ENCODE results near the gene SECTM1. TPM values are rescaled to one million over a fixed set of nuclear protein-coding genes. Genes with fewer than 3 reads are reported as not detected.

The SECTM1 gene
- total and polyA plus RNA-seq, 9 of the 15 experiments (the other 6 are each of a cell fraction or from before 2014, with no cell fraction given), result 0.11 to 0.46 (median 0.18) TPM; not detected in 6

- no peak for TF ChIP-seq ZBTB11 (CRISPR knock-in tag; IDR thresholded peaks at IDR 0.05)
Observed at GRCh38 chr17:82328994-82329507, 4.5 kb downstream of the SECTM1 start (continued).

- H3K27me3 ChIP-seq (ENCODE audit: control insufficient read depth in 2 of 2, insufficient read depth in 2 of 2, low read length in 2 of 2), result no peaks in the 10 kb centered on the region
- peaks cover 43 to 97% of the 10 kb centered on the region in 2 experiments for H3K4me1 ChIP-seq (replicated peaks in 1 of 2; ENCODE audit: control insufficient read depth in 2 of 2, insufficient read depth in 2 of 2, low read length in 2 of 2)
- H3K4me3 ChIP-seq, result no peak overlapping the region
- no peak overlapping the region for H3K4me2 ChIP-seq (ENCODE audit: insufficient read depth, low read length)
- intact Hi-C loops (cut with micrococcal nuclease) (no loop called here), in situ Hi-C loops (cut with MboI) (no loop called here)
- 61% methylated on average over 27 of the region's 28 CpGs for WGBS (ENCODE audit: insufficient coverage, low coverage, missing lambda C conversion rate)
- no peak for ATAC-seq
- no TSS peak for BruUV-seq (replicated peaks)
- H3K36me3 ChIP-seq (ENCODE audit: control insufficient read depth, insufficient read depth, low read length), result no peaks in the 10 kb centered on the region
- peaks cover 11% of the 10 kb centered on the region; the same call in 2 of the 3 replicates for H3K79me2 ChIP-seq (ENCODE audit: control insufficient read depth, insufficient read depth, low read length)
- no peaks in the 10 kb centered on the region for H3K9me3 ChIP-seq (replicated peaks; ENCODE audit: control insufficient read depth, insufficient read depth, low read depth, low read length)
- H4K20me1 ChIP-seq (replicated peaks; ENCODE audit: control insufficient read depth, insufficient read depth, low read length), result no peaks in the 10 kb centered on the region
- peak overlapping the region; percentile 33; the same call in 1 of the 2 replicates for H2AFZ ChIP-seq (ENCODE audit: low read depth, low read length)
- POLR2A ChIA-PET, result interaction anchor here (0.6 kb wide), 1 partner anchor 306 kb away, joined by 3 read pairs; the partner anchor contains the start of gene CENPX
- CTCF ChIA-PET (ENCODE audit: low intra/inter-chr PET ratio), result no interaction called here
- no peaks in the 10 kb centered on the region for H3K9me1 ChIP-seq (ENCODE audit: control insufficient read depth, insufficient read depth, low read length)
- no peak for FAIRE-seq
- H3K9ac ChIP-seq (ENCODE audit: insufficient read depth in 1 of 2, low read depth in 2 of 2, low read length in 2 of 2), result peak overlapping the region in 1 of 2 experiments; percentile 70; a peak in 2 of 4 replicates
- DNase-seq (ENCODE audit: extremely low read depth in 1 of 4, low spot score in 3 of 4), result no peak
- H3K27ac ChIP-seq (ENCODE audit: extremely low read depth, low read depth, low read length), result no peak overlapping the region
- 0 out of 2 replicates have a peak, but pooled peaks have one; percentile 44 for TF ChIP-seq ZNF511 (CRISPR knock-in tag; IDR thresholded peaks at IDR 0.05)
- TF ChIP-seq, protein P1, sequence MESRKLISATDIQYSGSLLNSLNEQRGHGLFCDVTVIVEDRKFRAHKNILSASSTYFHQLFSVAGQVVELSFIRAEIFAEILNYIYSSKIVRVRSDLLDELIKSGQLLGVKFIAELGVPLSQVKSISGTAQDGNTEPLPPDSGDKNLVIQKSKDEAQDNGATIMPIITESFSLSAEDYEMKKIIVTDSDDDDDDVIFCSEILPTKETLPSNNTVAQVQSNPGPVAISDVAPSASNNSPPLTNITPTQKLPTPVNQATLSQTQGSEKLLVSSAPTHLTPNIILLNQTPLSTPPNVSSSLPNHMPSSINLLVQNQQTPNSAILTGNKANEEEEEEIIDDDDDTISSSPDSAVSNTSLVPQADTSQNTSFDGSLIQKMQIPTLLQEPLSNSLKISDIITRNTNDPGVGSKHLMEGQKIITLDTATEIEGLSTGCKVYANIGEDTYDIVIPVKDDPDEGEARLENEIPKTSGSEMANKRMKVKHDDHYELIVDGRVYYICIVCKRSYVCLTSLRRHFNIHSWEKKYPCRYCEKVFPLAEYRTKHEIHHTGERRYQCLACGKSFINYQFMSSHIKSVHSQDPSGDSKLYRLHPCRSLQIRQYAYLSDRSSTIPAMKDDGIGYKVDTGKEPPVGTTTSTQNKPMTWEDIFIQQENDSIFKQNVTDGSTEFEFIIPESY (CRISPR knock-in tag; IDR thresholded peaks at IDR 0.05), result peak; percentile 93
- TF ChIP-seq IRF9 (tag; IDR thresholded peaks at IDR 0.05), result no peak
- peak; percentile 50 for TF ChIP-seq EGR1 (conservative IDR thresholded peaks at IDR 0.05)
- no peak for TF ChIP-seq PBX2 (CRISPR knock-in tag; IDR thresholded peaks at IDR 0.05; ENCODE audit: low read depth)
- no peak for TF ChIP-seq PBX2 (tag; conservative IDR thresholded peaks at IDR 0.05; ENCODE audit: low read depth)
Observed at GRCh38 chr17:82328141-82328993, 5.2 kb downstream of the SECTM1 start.
